Endothelial cell of umbilical vein (primary cell): ENCODE measurements around the gene KCNJ6. TPM values are rescaled to one million over a fixed set of nuclear protein-coding genes. Genes with fewer than 3 reads are reported as not detected.

Source experiments
- BruUV-seq: library from RNA; stranded (reverse); fragments of 400-500 nt; replicated peaks from 2 replicates; lab custom pipeline; 2021; lab: Mats Ljungman, UMichigan
- CTCF ChIA-PET: fragments of 300-600, 350-600 bp; sonication (Branson Sonifier 250); formaldehyde crosslinking; loops from one replicate; lab custom pipeline; 2021; ENCODE audit warnings: antibody characterized with exemption, inconsistent platforms; lab: Charles Lee
- POLR2A ChIA-PET: fragments of 300-600, 350-600 bp; sonication (Branson Sonifier 250); formaldehyde crosslinking; loops from one replicate; lab custom pipeline; 2021; ENCODE audit warnings: antibody characterized with exemption, inconsistent platforms; lab: Charles Lee
- DNase-seq: peaks from one replicate; pipeline ENCODE4 v3.0.0-alpha.2; 2011; ENCODE audit warnings: low read depth, low spot score
- FAIRE-seq: peaks from 2 replicates; lab custom pipeline; 2011; peaks lifted over from hg19 to GRCh38; lab: Jason Lieb, UNC
- H2AFZ ChIP-seq: 2 replicates; pipeline ENCODE4 v1.6.0; 2012; ENCODE audit warnings: low read depth, low read length, control low read depth, inconsistent platforms
- H3K27ac ChIP-seq: 2 replicates; pipeline ENCODE4 v1.5.1; 2011; ENCODE audit warnings: low read depth, mild to moderate bottlenecking, control low read depth, low read length, moderate library complexity; ENCODE audit not compliant: insufficient read depth
- H3K27me3 ChIP-seq, 2 experiments: 2 replicates each; pipeline versions ENCODE4 v1.6.0 to v1.6.1; 2011; ENCODE audit warnings: low read length in 2 of 2, mixed read lengths in 1 of 2; ENCODE audit not compliant: control insufficient read depth in 2 of 2, insufficient read depth in 2 of 2
- H3K36me3 ChIP-seq, 2 experiments: 2 replicates in 1 of 2; 3 replicates in 1 of 2; pipeline ENCODE4 v1.5.1; 2011; ENCODE audit warnings: low read length in 2 of 2, mild to moderate bottlenecking in 1 of 2, moderate library complexity in 1 of 2; ENCODE audit not compliant: control insufficient read depth in 2 of 2, insufficient read depth in 2 of 2; ENCODE audit errors: extremely low read depth in 1 of 2
- H3K4me1 ChIP-seq: 3 replicates; pipeline ENCODE4 v1.5.1; 2011; ENCODE audit warnings: mild to moderate bottlenecking, low read length; ENCODE audit not compliant: control insufficient read depth, insufficient read depth; ENCODE audit errors: extremely low read depth
- H3K4me2 ChIP-seq: 2 replicates; pipeline ENCODE4 v1.6.1; 2011; ENCODE audit warnings: low read length, control low read depth, mixed read lengths; ENCODE audit not compliant: insufficient read depth
- H3K4me3 ChIP-seq, 3 experiments: fragments of 200-600 bp in 1 of 3; sonication (generic), shearing (Covaris generic) in 1 of 3; replicated peaks in 1 of 3; 2 replicates each; pipeline ENCODE4 v1.5.1; 2011 to 2016; ENCODE audit warnings: control low read depth in 3 of 3, low read length in 3 of 3, mild to moderate bottlenecking in 2 of 3, inconsistent platforms in 1 of 3, low read depth in 1 of 3, moderate library complexity in 1 of 3; ENCODE audit not compliant: insufficient read depth in 1 of 3
- H3K79me2 ChIP-seq: 2 replicates; pipeline ENCODE4 v1.6.0; 2012; ENCODE audit warnings: low read length, inconsistent platforms; ENCODE audit not compliant: control insufficient read depth, insufficient read depth
- H3K9ac ChIP-seq: replicated peaks from 2 replicates; pipeline ENCODE3; 2011; ENCODE audit warnings: low read length, control low read depth; ENCODE audit not compliant: insufficient read depth; ENCODE audit errors: extremely low read depth
- H3K9me1 ChIP-seq: replicated peaks from 3 replicates; pipeline ENCODE4 v1.6.0; 2011; ENCODE audit warnings: mild to moderate bottlenecking, low read length; ENCODE audit not compliant: control insufficient read depth, insufficient read depth; ENCODE audit errors: extremely low read depth
- H3K9me3 ChIP-seq: replicated peaks from 2 replicates; pipeline ENCODE4 v1.5.1; 2012; ENCODE audit warnings: low read length, inconsistent platforms; ENCODE audit not compliant: control insufficient read depth, insufficient read depth
- H4K20me1 ChIP-seq: replicated peaks from 2 replicates; pipeline ENCODE3; 2011; ENCODE audit warnings: mild to moderate bottlenecking, low read length; ENCODE audit not compliant: control insufficient read depth, insufficient read depth; ENCODE audit errors: extremely low read depth
- EZH2 ChIP-seq: IDR thresholded peaks from 2 replicates; pipeline ENCODE4 v1.6.1; 2012; ENCODE audit warnings: borderline replicate concordance, low read depth, mild to moderate bottlenecking, moderate library complexity, low read length, inconsistent platforms; ENCODE audit not compliant: severe bottlenecking
- FOS ChIP-seq: IDR thresholded peaks from 2 replicates; pipeline ENCODE4 v1.6.1; 2011; ENCODE audit warnings: mild to moderate bottlenecking, low read length, moderate library complexity, borderline replicate concordance; ENCODE audit not compliant: insufficient read depth
- GATA2 ChIP-seq: IDR thresholded peaks from 2 replicates; pipeline ENCODE4 v1.7.0; 2011; ENCODE audit warnings: low read depth, mild to moderate bottlenecking, moderate library complexity, mixed read lengths, low read length; ENCODE audit not compliant: insufficient read length, insufficient read depth
- JUN ChIP-seq: IDR thresholded peaks from 2 replicates; pipeline ENCODE4 v1.6.1; 2011; ENCODE audit warnings: borderline replicate concordance, low read depth; ENCODE audit not compliant: insufficient read length, insufficient read depth
- MYC ChIP-seq: IDR thresholded peaks from one replicate; pipeline ENCODE4 v1.6.1; 2011; ENCODE audit warnings: mild to moderate bottlenecking, low read depth, low read length
- POLR2A ChIP-seq: IDR thresholded peaks from 2 replicates; pipeline ENCODE4 v1.6.1; 2012; ENCODE audit warnings: low read depth, mild to moderate bottlenecking, control low read depth, low read length
- POLR2AphosphoS5 ChIP-seq: IDR thresholded peaks from 2 replicates; pipeline ENCODE4 v1.6.1; 2012; ENCODE audit warnings: low read depth, mild to moderate bottlenecking, control low read depth, low read length, moderate library complexity; ENCODE audit not compliant: insufficient read depth
- dilution Hi-C: fragments of 300-500 bp; cut with MboI; formaldehyde crosslinking; loops from one replicate; pipeline ENCODE4 v1.15.0; 2019; ENCODE audit warnings: low sequenced_read_pairs; ENCODE audit not compliant: extremely low pct_ligation_motif_present
- intact Hi-C: fragments of 100-400 bp; cut with micrococcal nuclease; formaldehyde crosslinking; loops from one replicate; pipeline ENCODE4 v1.10.0; 2022
- polyA plus RNA-seq, 4 experiments: library from polyadenylated mRNA; depleted of rRNA in 3 of 4; stranded (reverse) in 3 of 4; unstranded in 1 of 4; fragments of >200 nt; gene quantifications; 2 replicates each; pipeline versions ENCODE4 v1.2.1 to v1.2.3, GENCODE V29; 2011 to 2012; ENCODE audit warnings: missing spikeins in 1 of 4
- total RNA-seq: library from RNA; stranded (reverse); gene quantifications from 2 replicates; pipeline ENCODE4 v1.2.3, GENCODE V29; 2021
- TF ChIP-seq, protein P1 (sequence below): IDR thresholded peaks from 2 replicates; pipeline ENCODE4 v1.6.1; 2011; ENCODE audit not compliant: insufficient read depth, insufficient read length
- TF ChIP-seq, protein P2 (sequence below), 2 donors: IDR thresholded peaks; 1 replicate in 1 of 2; 2 replicates in 1 of 2; pipeline ENCODE4 v1.5.1; 2011; ENCODE audit warnings: low read length in 2 of 2, mild to moderate bottlenecking in 2 of 2, moderate library complexity in 2 of 2, control low read depth in 1 of 2, inconsistent platforms in 1 of 2, low read depth in 1 of 2; ENCODE audit not compliant: insufficient read depth in 1 of 2; ENCODE audit errors: extremely low read depth in 1 of 2

Gene KCNJ6
- total and polyA plus RNA-seq, 2 donors (not counting 3 experiments of a cell fraction or from before 2014, with no cell fraction given) = not detected

DNA sequence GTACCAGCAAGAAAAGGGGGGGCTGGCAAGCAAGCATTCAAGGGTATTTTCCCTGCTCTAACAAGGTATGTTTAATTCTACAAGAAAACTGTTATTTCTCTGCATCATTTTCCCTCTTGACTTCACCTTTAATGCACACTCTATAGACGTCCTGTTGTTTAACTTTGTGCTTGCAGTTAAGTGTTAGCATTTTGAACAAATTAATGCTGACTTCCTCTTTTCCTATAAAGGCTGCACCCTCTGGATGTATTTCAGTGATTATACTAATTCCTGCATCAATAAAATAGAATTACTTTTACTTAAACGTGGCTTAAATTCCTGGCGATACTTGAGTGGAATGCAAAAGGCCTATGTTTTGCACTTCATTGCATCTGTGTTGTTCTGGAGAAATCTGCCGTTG is 183.3 kb downstream of the KCNJ6 start:
- Histone ChIP-seq H3K27me3 (peaks cover 0 to 8% of the 10 kb centered on the region in 2 experiments), H4K20me1 (no peaks in the 10 kb centered on the region), H3K9me3 (no peaks in the 10 kb centered on the region), H3K9me1 (no peaks in the 10 kb centered on the region), H3K4me1 (no peaks in the 10 kb centered on the region), H3K27ac (no peak overlapping the region), H3K4me2 (no peak overlapping the region), H2AFZ (no peak overlapping the region), H3K9ac (no peak overlapping the region), H3K79me2 (no peaks in the 10 kb centered on the region), H3K36me3 (no peaks in the 10 kb centered on the region), H3K4me3 (no peak overlapping the region)
- no peak for TF ChIP-seq MYC
- no peak for TF ChIP-seq GATA2
- TF ChIP-seq, protein P1, sequence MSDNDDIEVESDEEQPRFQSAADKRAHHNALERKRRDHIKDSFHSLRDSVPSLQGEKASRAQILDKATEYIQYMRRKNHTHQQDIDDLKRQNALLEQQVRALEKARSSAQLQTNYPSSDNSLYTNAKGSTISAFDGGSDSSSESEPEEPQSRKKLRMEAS = no peak
- no peak for TF ChIP-seq FOS
- no peak for TF ChIP-seq EZH2
- no peak for TF ChIP-seq POLR2AphosphoS5
- TF ChIP-seq, protein P2, sequence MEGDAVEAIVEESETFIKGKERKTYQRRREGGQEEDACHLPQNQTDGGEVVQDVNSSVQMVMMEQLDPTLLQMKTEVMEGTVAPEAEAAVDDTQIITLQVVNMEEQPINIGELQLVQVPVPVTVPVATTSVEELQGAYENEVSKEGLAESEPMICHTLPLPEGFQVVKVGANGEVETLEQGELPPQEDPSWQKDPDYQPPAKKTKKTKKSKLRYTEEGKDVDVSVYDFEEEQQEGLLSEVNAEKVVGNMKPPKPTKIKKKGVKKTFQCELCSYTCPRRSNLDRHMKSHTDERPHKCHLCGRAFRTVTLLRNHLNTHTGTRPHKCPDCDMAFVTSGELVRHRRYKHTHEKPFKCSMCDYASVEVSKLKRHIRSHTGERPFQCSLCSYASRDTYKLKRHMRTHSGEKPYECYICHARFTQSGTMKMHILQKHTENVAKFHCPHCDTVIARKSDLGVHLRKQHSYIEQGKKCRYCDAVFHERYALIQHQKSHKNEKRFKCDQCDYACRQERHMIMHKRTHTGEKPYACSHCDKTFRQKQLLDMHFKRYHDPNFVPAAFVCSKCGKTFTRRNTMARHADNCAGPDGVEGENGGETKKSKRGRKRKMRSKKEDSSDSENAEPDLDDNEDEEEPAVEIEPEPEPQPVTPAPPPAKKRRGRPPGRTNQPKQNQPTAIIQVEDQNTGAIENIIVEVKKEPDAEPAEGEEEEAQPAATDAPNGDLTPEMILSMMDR (IDR thresholded peaks at IDR 0.05; ENCODE audit: extremely low read depth in 1 of 2, insufficient read depth in 1 of 2, low read depth in 1 of 2, low read length in 2 of 2) = no peak
- no peak for TF ChIP-seq JUN
- no peak for TF ChIP-seq POLR2A
- ChIA-PET CTCF (no interaction called here), POLR2A (no interaction called here)
- DNase-seq (no peak), FAIRE-seq (no peak)
- dilution Hi-C loops = no loop called here
- intact Hi-C loops = no loop called here
- no TSS peak for BruUV-seq
